SKM-1 (cell line): Measurements from ENCODE around the gene CFAP43.
A peak's percentile ranks its signal among the peaks of the same experiment; 100 is the strongest.

Source experiments
- DNase-seq: peaks from one replicate; lab custom pipeline; 2025; ENCODE audit not compliant: unreplicated experiment; lab: John Stamatoyannopoulos, UW

CFAP43 gene

GRCh38 chr10:104231784-104232612 lies at the start of gene CFAP43:
TSS of gene CFAP43 (minus strand) at chr10:104232364. CDS start at chr10:104232246, 118 bp downstream.
- DNase-seq: peak; percentile 71

- DNase-seq: no peak
Measured at GRCh38 chr10:104281694-104282093, 49.5 kb upstream of the CFAP43 start.

- no peak for DNase-seq
Measured at GRCh38 chr10:104279550-104280259, 47.5 kb upstream of the CFAP43 start.

GRCh38 chr10:104277785-104278184 lies 45.6 kb upstream of the CFAP43 start:
- no peak for DNase-seq

- DNase-seq: no peak
Measured at GRCh38 chr10:104276192-104276591, 44.0 kb upstream of the CFAP43 start.

- DNase-seq: peak; percentile 29
Measured at GRCh38 chr10:104274762-104275721, 42.9 kb upstream of the CFAP43 start.

- DNase-seq: no peak
Measured at GRCh38 chr10:104273899-104274575, 41.9 kb upstream of the CFAP43 start.

- DNase-seq: no peak
Measured at GRCh38 chr10:104273286-104273685, 41.1 kb upstream of the CFAP43 start.

GRCh38 chr10:104268713-104269645 lies 36.8 kb upstream of the CFAP43 start, which contains the start of gene GSTO2:
TSS of gene GSTO2 (plus strand) at chr10:104269184. CDS start at chr10:104274916, 5,732 bp downstream.
- DNase-seq: peak; percentile 95

GRCh38 chr10:104268405-104268712 lies 36.2 kb upstream of the CFAP43 start:
- DNase-seq: no peak

GRCh38 chr10:104267721-104268404 lies 35.7 kb upstream of the CFAP43 start:
- no peak for DNase-seq

GRCh38 chr10:104264783-104265182 lies 32.6 kb upstream of the CFAP43 start:
- no peak for DNase-seq

- DNase-seq: no peak
Measured at GRCh38 chr10:104262055-104262454, 29.9 kb upstream of the CFAP43 start.

GRCh38 chr10:104260775-104261115 lies 28.6 kb upstream of the CFAP43 start:
- DNase-seq: no peak

GRCh38 chr10:104259999-104260774 lies 28.0 kb upstream of the CFAP43 start:
- no peak for DNase-seq

- no peak for DNase-seq
Measured at GRCh38 chr10:104259456-104259855, 27.3 kb upstream of the CFAP43 start.

- no peak for DNase-seq
Measured at GRCh38 chr10:104258209-104258608, 26.0 kb upstream of the CFAP43 start.

GRCh38 chr10:104257235-104257634 lies 25.1 kb upstream of the CFAP43 start:
- DNase-seq: no peak
